BE2C (cell line): ENCODE data around the gene C10orf90.
A peak's percentile ranks its signal among the peaks of the same experiment; 100 is the strongest.

Experiments used
- DNase-seq: peaks from one replicate; pipeline ENCODE4 v3.0.0-alpha.2; 2020
- H3K27me3 ChIP-seq: fragments of 250-450 bp; sonication (Bioruptor Pico); 2 replicates; pipeline ENCODE4 v1.5.1; 2020; ENCODE audit warnings: mild to moderate bottlenecking
- H3K36me3 ChIP-seq: fragments of 250-450 bp; sonication (Bioruptor Pico); 2 replicates; pipeline ENCODE4 v1.5.1; 2020; ENCODE audit warnings: mild to moderate bottlenecking
- H3K4me1 ChIP-seq: fragments of 250-450 bp; sonication (Bioruptor Pico); 2 replicates; pipeline ENCODE4 v1.5.1; 2020
- H3K4me3 ChIP-seq: 2 replicates; pipeline ENCODE4 v1.5.1; 2011; ENCODE audit warnings: low read depth, low read length
- H3K9me3 ChIP-seq: fragments of 250-450 bp; sonication (Bioruptor Pico); 2 replicates; pipeline ENCODE4 v1.5.1; 2020
- CTCF ChIP-seq: IDR thresholded peaks from 2 replicates; pipeline ENCODE4 v1.5.1; 2012; ENCODE audit warnings: mild to moderate bottlenecking, low read depth, low read length

The C10orf90 gene

GRCh38 chr10:126405239-126405775, 265.2 kb downstream of the C10orf90 start:
- no peaks in the 10 kb centered on the region for H3K36me3 ChIP-seq
- no peaks in the 10 kb centered on the region for H3K27me3 ChIP-seq
- no peaks in the 10 kb centered on the region for H3K9me3 ChIP-seq
- H3K4me3 ChIP-seq: no peak overlapping the region
- peaks cover 25% of the 10 kb centered on the region for H3K4me1 ChIP-seq
- TF ChIP-seq CTCF: no peak
- DNase-seq: no peak

- Histone ChIP-seq H3K4me1 (peaks cover 38% of the 10 kb centered on the region), H3K4me3 (peak overlapping the region; percentile 15), H3K9me3 (no peaks in the 10 kb centered on the region), H3K36me3 (no peaks in the 10 kb centered on the region), H3K27me3 (no peaks in the 10 kb centered on the region)
- DNase-seq: peak; percentile 32
- TF ChIP-seq CTCF: no peak
Measured at GRCh38 chr10:126402721-126403695, 267.5 kb downstream of the C10orf90 start.

- no peak overlapping the region for H3K4me3 ChIP-seq
- no peak for TF ChIP-seq CTCF
- DNase-seq: no peak
- H3K4me1 ChIP-seq: peaks cover 42% of the 10 kb centered on the region
- no peaks in the 10 kb centered on the region for H3K27me3 ChIP-seq
- H3K9me3 ChIP-seq: no peaks in the 10 kb centered on the region
- no peaks in the 10 kb centered on the region for H3K36me3 ChIP-seq
Measured at GRCh38 chr10:126400641-126401040, 269.9 kb downstream of the C10orf90 start.

GRCh38 chr10:126398924-126399323, 271.6 kb downstream of the C10orf90 start:
- Histone ChIP-seq H3K9me3 (no peaks in the 10 kb centered on the region), H3K36me3 (no peaks in the 10 kb centered on the region), H3K27me3 (no peaks in the 10 kb centered on the region), H3K4me1 (peaks cover 38% of the 10 kb centered on the region), H3K4me3 (peak overlapping the region; percentile 17)
- TF ChIP-seq CTCF: no peak
- DNase-seq: peak; percentile 45

- Histone ChIP-seq H3K4me1 (peaks cover 34% of the 10 kb centered on the region), H3K9me3 (no peaks in the 10 kb centered on the region), H3K4me3 (no peak overlapping the region), H3K36me3 (no peaks in the 10 kb centered on the region), H3K27me3 (no peaks in the 10 kb centered on the region)
- no peak for TF ChIP-seq CTCF
- DNase-seq: no peak
Measured at GRCh38 chr10:126398383-126398743, 272.1 kb downstream of the C10orf90 start.
